Suprapubic skin (tissue), 4 donors: Measurements from ENCODE around the gene PPIE. TPM values are rescaled to one million over a fixed set of nuclear protein-coding genes. Genes with fewer than 3 reads are reported as not detected.
"Not testable (repeated sequence)": the region's sequence is repeated elsewhere in the genome, so short reads cannot be mapped to it uniquely, and the experiment has no call there.

Experiments
- DNase-seq, 2 donors: peaks; one replicate each; pipeline ENCODE4 v3.0.0-alpha.2; 2019; ENCODE audit warnings: low spot score in 2 of 2
- H3K27ac ChIP-seq: fragments of 200-600 bp; sonication (generic); one replicate; pipeline ENCODE4 v1.5.1; 2019
- H3K27me3 ChIP-seq: fragments of 200-600 bp; sonication (generic); one replicate; pipeline ENCODE4 v1.5.1; 2019
- H3K36me3 ChIP-seq: fragments of 200-600 bp; sonication (generic); one replicate; pipeline ENCODE4 v1.5.1; 2019
- H3K4me1 ChIP-seq: fragments of 200-600 bp; sonication (generic); one replicate; pipeline ENCODE4 v1.5.1; 2019
- H3K4me3 ChIP-seq: fragments of 200-600 bp; sonication (generic); one replicate; pipeline ENCODE4 v1.5.1; 2019; ENCODE audit warnings: mild to moderate bottlenecking
- H3K9me3 ChIP-seq: fragments of 200-600 bp; sonication (generic); one replicate; pipeline ENCODE4 v1.5.1; 2019
- EP300 ChIP-seq: sonication (generic); formaldehyde crosslinking; IDR thresholded peaks from one replicate; pipeline ENCODE4 v1.6.1; 2017; ENCODE audit warnings: antibody characterized with exemption
- POLR2A ChIP-seq, 2 donors: fragments of 450-650 bp; IDR thresholded peaks; one replicate each; pipeline ENCODE4 v1.6.1; 2017; ENCODE audit warnings: antibody characterized with exemption in 2 of 2, mild to moderate bottlenecking in 2 of 2, moderate library complexity in 2 of 2
- POLR2AphosphoS5 ChIP-seq, 3 donors: sonication (generic); formaldehyde crosslinking; IDR thresholded peaks; one replicate each; pipeline ENCODE4 v1.6.1; 2017; ENCODE audit warnings: antibody characterized with exemption in 3 of 3
- WGBS: methylation state at CpG from one replicate; pipeline ENCODE4 v1.1.5; 2018; 5-methylcytosine and 5-hydroxymethylcytosine counted together
- total RNA-seq, 4 donors: library from RNA; depleted of rRNA; stranded (reverse); fragments of >200 nt; gene quantifications; one replicate each; pipeline ENCODE4 v1.1.0, GENCODE V29; 2016
- TF ChIP-seq, protein P1 (sequence below), 2 donors: fragments of 200-600 bp in 1 of 2; fragments of 450-650 bp in 1 of 2; sonication (generic) in 1 of 2; IDR thresholded peaks; one replicate each; pipeline ENCODE4 v1.5.1; 2016 to 2019; ENCODE audit warnings: antibody characterized with exemption in 2 of 2, mild to moderate bottlenecking in 1 of 2, moderate library complexity in 1 of 2

PPIE gene
- total RNA-seq, 4 donors from 2014 or later, result 27.0 to 40.6 (median 28.5) TPM

DNA sequence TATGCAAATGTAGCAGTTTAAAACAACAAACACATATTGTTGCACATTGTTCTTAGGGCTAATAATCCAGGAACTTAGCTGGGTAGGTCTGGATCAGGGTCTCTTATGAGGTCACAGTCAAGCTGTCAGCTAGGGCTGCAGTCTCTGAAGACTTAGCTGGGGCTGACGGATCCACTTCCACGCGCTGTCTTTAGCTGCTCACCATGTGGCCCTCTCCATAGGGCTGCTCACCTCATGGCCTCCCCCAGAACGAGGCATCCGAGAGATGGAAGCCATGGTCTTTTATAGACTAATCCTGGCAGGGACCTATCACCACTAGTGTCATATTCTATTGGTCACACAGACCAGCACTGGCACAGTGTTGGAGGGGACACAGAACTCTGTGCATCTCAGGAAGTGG, 41.1 kb downstream of the PPIE start:
- Histone ChIP-seq H3K27ac (no peak overlapping the region), H3K4me1 (no peaks in the 10 kb centered on the region), H3K9me3 (no peaks in the 10 kb centered on the region), H3K36me3 (no peaks in the 10 kb centered on the region), H3K27me3 (no peaks in the 10 kb centered on the region), H3K4me3 (no peak overlapping the region)
- TF ChIP-seq POLR2AphosphoS5 (IDR thresholded peaks at IDR 0.05), result no peak
- TF ChIP-seq, protein P1, sequence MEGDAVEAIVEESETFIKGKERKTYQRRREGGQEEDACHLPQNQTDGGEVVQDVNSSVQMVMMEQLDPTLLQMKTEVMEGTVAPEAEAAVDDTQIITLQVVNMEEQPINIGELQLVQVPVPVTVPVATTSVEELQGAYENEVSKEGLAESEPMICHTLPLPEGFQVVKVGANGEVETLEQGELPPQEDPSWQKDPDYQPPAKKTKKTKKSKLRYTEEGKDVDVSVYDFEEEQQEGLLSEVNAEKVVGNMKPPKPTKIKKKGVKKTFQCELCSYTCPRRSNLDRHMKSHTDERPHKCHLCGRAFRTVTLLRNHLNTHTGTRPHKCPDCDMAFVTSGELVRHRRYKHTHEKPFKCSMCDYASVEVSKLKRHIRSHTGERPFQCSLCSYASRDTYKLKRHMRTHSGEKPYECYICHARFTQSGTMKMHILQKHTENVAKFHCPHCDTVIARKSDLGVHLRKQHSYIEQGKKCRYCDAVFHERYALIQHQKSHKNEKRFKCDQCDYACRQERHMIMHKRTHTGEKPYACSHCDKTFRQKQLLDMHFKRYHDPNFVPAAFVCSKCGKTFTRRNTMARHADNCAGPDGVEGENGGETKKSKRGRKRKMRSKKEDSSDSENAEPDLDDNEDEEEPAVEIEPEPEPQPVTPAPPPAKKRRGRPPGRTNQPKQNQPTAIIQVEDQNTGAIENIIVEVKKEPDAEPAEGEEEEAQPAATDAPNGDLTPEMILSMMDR (IDR thresholded peaks at IDR 0.05), result no peak
- no peak for TF ChIP-seq POLR2A (IDR thresholded peaks at IDR 0.05)
- no peak for TF ChIP-seq EP300
- DNase-seq, result no peak
- WGBS, result 86% methylated on average over 3 of the region's 5 CpGs

DNA sequence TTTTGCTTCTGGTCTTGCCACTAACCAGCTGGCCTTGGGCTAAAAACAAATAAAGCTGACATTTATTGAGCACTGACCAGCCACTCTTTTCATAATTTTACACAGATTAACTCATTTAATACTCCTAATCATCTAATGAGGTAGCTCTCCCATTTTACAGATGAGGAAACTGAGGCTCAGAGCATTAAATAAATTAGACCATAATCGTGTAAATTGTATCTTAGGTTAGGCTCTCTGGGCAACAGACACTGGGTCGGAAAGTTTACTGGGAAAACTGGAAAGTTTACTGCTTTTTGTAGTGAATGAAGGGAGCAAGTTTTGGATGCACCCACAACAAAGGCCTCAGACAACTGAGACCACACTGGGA, 42.6 kb downstream of the PPIE start:
- Histone ChIP-seq H3K4me1 (no peaks in the 10 kb centered on the region), H3K27me3 (no peaks in the 10 kb centered on the region), H3K36me3 (no peaks in the 10 kb centered on the region), H3K4me3 (no peak overlapping the region), H3K27ac (no peak overlapping the region), H3K9me3 (no peaks in the 10 kb centered on the region)
- TF ChIP-seq, protein P1 (IDR thresholded peaks at IDR 0.05), result no peak
- no peak for TF ChIP-seq EP300
- no peak for TF ChIP-seq POLR2AphosphoS5 (IDR thresholded peaks at IDR 0.05)
- TF ChIP-seq POLR2A (IDR thresholded peaks at IDR 0.05), result no peak
- no peak for DNase-seq
- WGBS, result 86% methylated on average over 2 of the region's 2 CpGs

DNA sequence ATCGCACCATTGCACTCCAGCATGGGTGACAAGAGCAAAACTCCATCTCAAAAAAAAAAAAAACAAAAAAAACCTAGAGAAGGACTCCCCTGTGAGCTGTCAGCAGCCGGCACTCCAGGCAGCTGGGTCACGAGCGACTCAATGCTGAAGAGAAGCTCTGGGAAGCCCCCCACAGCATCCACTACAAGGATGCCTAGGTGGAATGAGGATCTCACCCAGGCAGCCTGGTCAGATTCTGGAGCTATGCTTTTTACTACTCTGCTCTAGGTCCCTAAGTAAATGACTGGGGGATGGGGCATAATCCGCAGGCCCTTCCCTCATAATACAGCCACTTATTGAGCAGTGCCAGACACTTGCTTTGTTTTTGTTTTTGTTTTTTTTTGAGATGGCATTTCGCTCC, 43.4 kb downstream of the PPIE start:
- H3K4me1 ChIP-seq, result no peaks in the 10 kb centered on the region
- TF ChIP-seq EP300, result no peak
- no peak for TF ChIP-seq POLR2A (IDR thresholded peaks at IDR 0.05)
- TF ChIP-seq POLR2AphosphoS5 (IDR thresholded peaks at IDR 0.05), result no peak
- TF ChIP-seq, protein P1 (IDR thresholded peaks at IDR 0.05), result no peak
- no peak overlapping the region for H3K27ac ChIP-seq
- no peaks in the 10 kb centered on the region for H3K27me3 ChIP-seq
- no peaks in the 10 kb centered on the region for H3K9me3 ChIP-seq
- WGBS, result 89% methylated on average over 6 of the region's 6 CpGs
- H3K4me3 ChIP-seq, result no peak overlapping the region
- DNase-seq, result no peak
- H3K36me3 ChIP-seq, result no peaks in the 10 kb centered on the region

DNA sequence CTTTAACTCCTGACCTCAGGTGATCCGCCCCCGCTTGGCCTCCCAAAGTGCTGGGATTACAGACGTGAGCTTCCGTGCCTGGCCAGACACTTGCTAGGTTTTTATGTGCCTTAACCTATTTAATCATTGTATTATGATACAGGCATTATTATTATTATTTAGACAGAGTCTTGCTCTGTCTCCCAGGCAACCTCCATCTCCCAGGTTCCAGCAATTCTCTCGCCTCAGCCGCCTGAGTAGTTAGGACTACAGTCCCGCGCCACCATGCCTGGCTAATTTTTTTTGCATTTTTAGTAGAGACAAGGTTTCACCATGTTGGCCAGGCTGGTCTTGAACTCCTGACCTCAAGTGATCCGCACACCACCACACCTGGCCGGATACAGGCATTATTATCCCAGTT, 44.0 kb downstream of the PPIE start:
- H3K4me1 ChIP-seq, H3K27me3 ChIP-seq, H3K27ac ChIP-seq, H3K4me3 ChIP-seq, DNase-seq, H3K9me3 ChIP-seq, H3K36me3 ChIP-seq: not testable (repeated sequence)
- 88% methylated on average over 10 of the region's 10 CpGs for WGBS

DNA sequence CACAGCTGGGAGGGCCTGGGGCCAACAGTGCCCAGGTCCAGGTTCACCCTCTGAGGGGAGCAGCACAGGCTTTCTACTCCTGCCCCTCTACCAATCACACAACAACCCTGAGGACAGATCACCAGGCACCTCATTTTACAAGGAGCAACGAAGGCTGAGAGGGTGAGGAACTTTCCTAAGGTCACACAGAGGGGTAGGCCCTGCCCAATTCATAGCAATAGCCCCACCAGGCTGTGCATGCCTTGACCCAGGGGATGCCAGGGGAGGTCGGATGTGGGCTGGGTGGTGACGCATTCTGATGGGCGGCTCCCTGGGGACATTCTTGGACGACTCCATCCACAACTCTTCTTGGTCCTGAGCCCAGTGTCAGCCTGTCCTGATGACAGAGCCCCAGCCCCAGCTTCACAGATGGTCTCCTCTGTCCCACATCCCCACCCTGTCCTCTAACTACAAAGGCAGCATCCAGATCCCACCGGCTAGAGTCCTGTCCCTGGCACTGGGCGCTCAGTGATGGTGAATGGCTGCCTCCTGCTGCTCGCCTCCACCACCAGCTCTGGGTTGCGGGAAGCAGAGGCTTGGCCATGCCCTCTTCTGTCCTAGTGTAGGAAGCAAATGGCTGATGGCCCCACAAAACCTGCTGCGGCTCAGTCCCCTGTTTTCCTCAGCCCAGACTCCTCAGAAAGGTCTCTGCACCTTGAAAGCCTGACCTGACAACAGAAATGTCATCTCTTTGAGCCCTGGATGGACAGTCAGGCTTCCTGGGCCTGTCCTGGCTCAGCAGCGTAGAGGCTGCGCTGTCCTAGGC, 47.8 kb downstream of the PPIE start:
- H3K4me3 ChIP-seq, H3K36me3 ChIP-seq, DNase-seq, H3K9me3 ChIP-seq, H3K27ac ChIP-seq: not testable (repeated sequence)
- Histone ChIP-seq H3K4me1 (peaks cover 12% of the 10 kb centered on the region), H3K27me3 (peaks cover 29% of the 10 kb centered on the region)
- 89% methylated on average over 7 of the region's 12 CpGs for WGBS

DNA sequence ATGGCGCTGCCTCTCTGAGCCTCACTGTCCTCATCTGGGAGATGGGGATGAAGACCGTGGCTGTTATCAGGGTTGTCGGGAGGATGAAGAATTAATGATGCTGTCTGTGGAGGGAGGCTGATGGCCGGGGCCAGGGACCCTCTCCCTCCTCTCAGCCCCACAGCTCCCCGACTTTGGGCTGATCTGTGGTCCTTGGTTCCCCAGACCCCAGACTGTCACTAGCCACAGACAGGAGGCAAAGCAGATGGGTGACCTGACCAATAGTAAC, 48.4 kb downstream of the PPIE start:
- 92% methylated on average over 5 of the region's 5 CpGs for WGBS
- H3K9me3 ChIP-seq, result not testable (repeated sequence)

DNA sequence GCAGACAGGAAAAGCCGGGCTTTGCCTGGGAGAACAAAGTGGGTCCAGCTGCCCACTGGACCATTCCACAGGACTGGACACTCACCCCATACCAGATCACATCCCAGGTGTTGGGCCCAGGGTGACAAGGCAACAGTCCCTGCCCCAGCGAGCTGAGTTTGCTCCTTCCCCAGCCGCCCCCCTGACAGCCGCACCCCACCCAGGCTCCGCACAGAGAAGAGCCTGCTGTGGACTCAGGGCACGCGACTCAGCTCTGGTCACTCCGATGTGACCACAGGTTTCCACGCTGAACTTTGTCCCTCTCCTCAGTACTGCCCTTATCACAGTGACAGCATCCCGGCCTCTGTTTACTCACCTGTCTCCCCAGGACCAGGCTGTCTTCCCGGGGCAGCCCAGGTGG, 48.8 kb downstream of the PPIE start:
- H3K9me3 ChIP-seq, result no peaks in the 10 kb centered on the region
- DNase-seq, result no peak
- H3K27me3 ChIP-seq, result peaks cover 29% of the 10 kb centered on the region
- H3K27ac ChIP-seq, result no peak overlapping the region
- H3K4me3 ChIP-seq, result no peak overlapping the region
- TF ChIP-seq, protein P1 (IDR thresholded peaks at IDR 0.05), result no peak
- TF ChIP-seq POLR2A (IDR thresholded peaks at IDR 0.05) (no peak), EP300 (no peak), POLR2AphosphoS5 (IDR thresholded peaks at IDR 0.05) (no peak)
- H3K4me1 ChIP-seq, result peaks cover 12% of the 10 kb centered on the region
- H3K36me3 ChIP-seq, result no peaks in the 10 kb centered on the region
- 78% methylated on average over 9 of the region's 11 CpGs for WGBS

More for the DNA sequence above, 48.4 kb downstream of the PPIE start:
- Histone ChIP-seq H3K27me3 (peaks cover 29% of the 10 kb centered on the region), H3K4me1 (peaks cover 12% of the 10 kb centered on the region)
- not testable (repeated sequence) for H3K4me3 ChIP-seq, H3K36me3 ChIP-seq, H3K27ac ChIP-seq, DNase-seq

DNA sequence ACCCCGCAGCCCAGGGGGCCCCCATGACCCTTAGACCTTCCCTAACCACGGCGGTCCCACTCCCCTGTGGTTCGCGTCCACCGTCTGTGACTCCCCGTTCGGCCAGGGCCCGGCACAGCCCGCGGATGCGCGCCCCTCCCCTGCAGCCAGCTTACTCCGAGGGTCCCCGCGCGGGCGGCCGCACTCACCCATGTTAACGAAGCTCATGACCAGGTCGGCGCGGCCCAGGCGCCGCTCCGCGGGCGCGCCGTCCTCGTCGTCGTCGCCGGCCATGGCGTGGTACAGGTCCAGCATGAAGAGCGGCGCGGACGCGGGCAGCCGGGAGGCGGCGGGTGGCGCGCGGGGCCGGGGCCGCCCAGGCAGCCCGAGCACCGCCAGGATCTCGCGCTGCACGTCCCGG, 49.3 kb downstream of the PPIE start:
- WGBS, result 8% methylated on average over 33 of the region's 55 CpGs
- Histone ChIP-seq H3K4me3 (peak overlapping the region; percentile 68), H3K4me1 (peaks cover 12% of the 10 kb centered on the region), H3K27me3 (peaks cover 29% of the 10 kb centered on the region)
- not testable (repeated sequence) for DNase-seq, H3K27ac ChIP-seq, H3K9me3 ChIP-seq, H3K36me3 ChIP-seq
